Neural cell (in vitro differentiated cells): ENCODE measurements around the gene FNDC3A. TPM values are rescaled to one million over a fixed set of nuclear protein-coding genes. Genes with fewer than 3 reads are reported as not detected.

Source experiments
- H2AFZ ChIP-seq: fragments of 200-600, 300-800 bp; sonication (generic), shearing (Covaris generic); 2 replicates; pipeline ENCODE4 v1.6.0; 2014; ENCODE audit warnings: low read depth, mild to moderate bottlenecking, antibody characterized with exemption, low read length, moderate library complexity
- H3F3A ChIP-seq: fragments of 200-600 bp; shearing (Covaris generic); 2 replicates; pipeline ENCODE4 v1.6.1; 2016; ENCODE audit warnings: mild to moderate bottlenecking, moderate library complexity, mixed read lengths, antibody characterized with exemption, low read length; ENCODE audit not compliant: insufficient read depth, poor library complexity, severe bottlenecking
- H3K27ac ChIP-seq: fragments of 200-600, 300-800 bp; sonication (generic), shearing (Covaris generic); 2 replicates; pipeline ENCODE4 v1.5.1; 2014; ENCODE audit warnings: mild to moderate bottlenecking, low read length, moderate library complexity
- H3K27me3 ChIP-seq: fragments of 300-800, 200-600 bp; sonication (generic), shearing (Covaris generic); 2 replicates; pipeline ENCODE4 v1.6.0; 2014; ENCODE audit warnings: mild to moderate bottlenecking, low read depth, low read length, moderate library complexity; ENCODE audit not compliant: insufficient read depth
- H3K36me3 ChIP-seq: fragments of 300-800, 200-600 bp; sonication (generic), shearing (Covaris generic); 2 replicates; pipeline ENCODE4 v1.5.1; 2014; ENCODE audit warnings: mild to moderate bottlenecking, antibody characterized with exemption, low read length, moderate library complexity; ENCODE audit not compliant: insufficient read depth
- H3K4me2 ChIP-seq: fragments of 300-800, 200-600 bp; sonication (generic), shearing (Covaris generic); 2 replicates; pipeline ENCODE4 v1.6.0; 2014; ENCODE audit warnings: mild to moderate bottlenecking, low read length
- H3K4me3 ChIP-seq: fragments of 300-800, 200-600 bp; sonication (generic), shearing (Covaris generic); 2 replicates; pipeline ENCODE4 v1.5.1; 2014; ENCODE audit warnings: mild to moderate bottlenecking, low read length, moderate library complexity
- H3K79me2 ChIP-seq: fragments of 200-600 bp; shearing (Covaris generic); replicated peaks from 2 replicates; pipeline ENCODE4 v1.6.0; 2014; ENCODE audit warnings: mild to moderate bottlenecking, low read length, moderate library complexity; ENCODE audit not compliant: insufficient read depth
- H3K9ac ChIP-seq: fragments of 300-800, 200-600 bp; sonication (generic), shearing (Covaris generic); 2 replicates; pipeline ENCODE4 v1.6.1; 2016; ENCODE audit warnings: mild to moderate bottlenecking, low read length, mixed read lengths
- H3K9me2 ChIP-seq: fragments of 200-600 bp; shearing (Covaris generic); 2 replicates; pipeline ENCODE4 v1.6.1; 2016; ENCODE audit warnings: mild to moderate bottlenecking, low read length, mixed read lengths; ENCODE audit not compliant: insufficient read depth
- H3K9me3 ChIP-seq: fragments of 200-600, 300-800 bp; sonication (generic), shearing (Covaris generic); 2 replicates; pipeline ENCODE4 v1.6.1; 2016; ENCODE audit warnings: mild to moderate bottlenecking, mixed run types, low read length, moderate library complexity, mixed read lengths
- H4K20me1 ChIP-seq: fragments of 200-600 bp; shearing (Covaris generic); 2 replicates; pipeline ENCODE4 v1.6.1; 2016; ENCODE audit warnings: mild to moderate bottlenecking, mixed run types; ENCODE audit not compliant: insufficient read depth
- EP300 ChIP-seq: fragments of 450-650 bp; conservative IDR thresholded peaks from 2 replicates; pipeline ENCODE4 v1.6.1; 2014; ENCODE audit warnings: antibody characterized with exemption, mild to moderate bottlenecking, moderate library complexity; ENCODE audit not compliant: poor library complexity, severe bottlenecking
- EZH2 ChIP-seq: fragments of 200-600, 300-800 bp; shearing (Covaris generic), sonication (generic); IDR thresholded peaks from 2 replicates; pipeline ENCODE4 v1.6.1; 2014; ENCODE audit warnings: antibody characterized with exemption, low read length, borderline replicate concordance, mild to moderate bottlenecking; ENCODE audit not compliant: insufficient read depth, poor library complexity, severe bottlenecking
- MXI1 ChIP-seq: fragments of 450-650 bp; conservative IDR thresholded peaks from 2 replicates; pipeline ENCODE4 v1.6.1; 2014; ENCODE audit warnings: antibody characterized with exemption, mild to moderate bottlenecking; ENCODE audit not compliant: poor library complexity, severe bottlenecking
- POLR2AphosphoS5 ChIP-seq: IDR thresholded peaks from 2 replicates; pipeline ENCODE4 v1.6.1; 2012
- RAD21 ChIP-seq: fragments of 450-650 bp; conservative IDR thresholded peaks from 2 replicates; pipeline ENCODE4 v1.6.1; 2014; ENCODE audit warnings: antibody characterized with exemption, mild to moderate bottlenecking, moderate library complexity
- REST ChIP-seq: IDR thresholded peaks from 2 replicates; pipeline ENCODE4 v1.6.1; 2012; ENCODE audit warnings: borderline replicate concordance
- SMC3 ChIP-seq: fragments of 450-650 bp; conservative IDR thresholded peaks from 2 replicates; pipeline ENCODE4 v1.6.1; 2014; ENCODE audit warnings: antibody characterized with exemption, mild to moderate bottlenecking, moderate library complexity; ENCODE audit not compliant: poor library complexity
- polyA plus RNA-seq: library from polyadenylated mRNA; depleted of rRNA; stranded (reverse); fragments of >200 nt; gene quantifications from 2 replicates; pipeline ENCODE4 v1.2.3, GENCODE V29; 2014

The FNDC3A gene
- polyA plus RNA-seq, 1 donor from 2014 or later = 83.8 TPM

- no peaks in the 10 kb centered on the region for H3F3A ChIP-seq
- peaks cover 23% of the 10 kb centered on the region for H3K36me3 ChIP-seq
- TF ChIP-seq MXI1 (no peak), EP300 (no peak)
- H3K9me2 ChIP-seq = no peaks in the 10 kb centered on the region
- H3K79me2 ChIP-seq = no peaks in the 10 kb centered on the region
- no peak overlapping the region for H3K27ac ChIP-seq
- no peaks in the 10 kb centered on the region for H4K20me1 ChIP-seq
- H3K4me3 ChIP-seq = no peak overlapping the region
- H3K9ac ChIP-seq = no peak overlapping the region
- no peak overlapping the region for H2AFZ ChIP-seq
- no peaks in the 10 kb centered on the region for H3K27me3 ChIP-seq
- H3K9me3 ChIP-seq = no peaks in the 10 kb centered on the region
- H3K4me2 ChIP-seq = no peak overlapping the region
Measured at GRCh38 chr13:49208619-49209018, 232.9 kb downstream of the FNDC3A start.

- H3K4me3 ChIP-seq = no peak overlapping the region
Measured at GRCh38 chr13:49210114-49210513, 234.4 kb downstream of the FNDC3A start.

DNA sequence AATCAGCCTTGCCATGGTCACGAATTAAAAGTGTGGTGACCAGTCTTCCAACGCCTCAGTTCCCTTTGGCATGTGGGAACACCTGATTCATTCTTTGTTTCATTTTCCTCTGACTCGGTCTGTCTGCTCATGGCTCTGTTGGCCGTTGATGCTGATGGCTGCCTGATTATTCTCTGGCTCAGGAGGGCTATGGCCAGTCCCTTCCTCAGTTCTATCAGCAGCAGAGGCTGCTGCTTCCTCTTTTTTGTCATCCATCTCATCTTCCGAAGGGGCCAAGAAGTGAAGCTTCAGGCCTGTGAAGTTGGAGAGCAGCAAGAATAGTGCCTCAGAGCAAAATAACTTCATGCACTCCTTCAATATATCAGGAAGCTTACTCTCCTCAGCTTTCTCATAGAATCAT, 235.0 kb downstream of the FNDC3A start:
- Histone ChIP-seq H4K20me1 (no peaks in the 10 kb centered on the region), H3F3A (no peaks in the 10 kb centered on the region), H3K9me2 (no peaks in the 10 kb centered on the region)

More at GRCh38 chr13:49210114-49210513, 234.4 kb downstream of the FNDC3A start:
- H4K20me1 ChIP-seq = no peaks in the 10 kb centered on the region
- H3K27me3 ChIP-seq = no peaks in the 10 kb centered on the region
- no peaks in the 10 kb centered on the region for H3K9me3 ChIP-seq
- TF ChIP-seq POLR2AphosphoS5 (no peak), RAD21 (no peak), SMC3 (no peak), EZH2 (no peak), MXI1 (no peak)
- no peak overlapping the region for H3K9ac ChIP-seq
- no peaks in the 10 kb centered on the region for H3F3A ChIP-seq
- no peak overlapping the region for H3K27ac ChIP-seq
- H3K36me3 ChIP-seq = peaks cover 20% of the 10 kb centered on the region
- H3K9me2 ChIP-seq = no peaks in the 10 kb centered on the region
- no peak overlapping the region for H3K4me2 ChIP-seq
- no peak overlapping the region for H2AFZ ChIP-seq
- no peaks in the 10 kb centered on the region for H3K79me2 ChIP-seq

More for the DNA sequence above, 235.0 kb downstream of the FNDC3A start:
- Histone ChIP-seq H3K4me3 (no peak overlapping the region), H3K9me3 (no peaks in the 10 kb centered on the region), H3K9ac (no peak overlapping the region), H2AFZ (no peak overlapping the region), H3K36me3 (peaks cover 15% of the 10 kb centered on the region), H3K4me2 (no peak overlapping the region), H3K27ac (no peak overlapping the region), H3K27me3 (no peaks in the 10 kb centered on the region), H3K79me2 (no peaks in the 10 kb centered on the region)
- no peak for TF ChIP-seq EP300
- no peak for TF ChIP-seq REST
